Amygdala (tissue), 56 donors: ENCODE measurements around the gene PXT1.
"Not testable (repeated sequence)": the region's sequence is repeated elsewhere in the genome, so short reads cannot be mapped to it uniquely, and the experiment has no call there.

Source experiments
- DNase-seq, 56 donors: peaks; one replicate each; lab custom pipeline; 2025; lab: John Stamatoyannopoulos, UW

The PXT1 gene

GRCh38 chr6:36371211-36371610, 71.4 kb downstream of the PXT1 start:
- no peak for DNase-seq

GRCh38 chr6:36370638-36371037, 72.0 kb downstream of the PXT1 start:
- no peak for DNase-seq

- no peak for DNase-seq
Observed at GRCh38 chr6:36368921-36369865, 73.5 kb downstream of the PXT1 start.

- no peak for DNase-seq
Observed at GRCh38 chr6:36368421-36368820, 74.2 kb downstream of the PXT1 start.

GRCh38 chr6:36367743-36368142, 74.9 kb downstream of the PXT1 start:
- no peak for DNase-seq

- no peak for DNase-seq
Observed at GRCh38 chr6:36364669-36365479, 77.8 kb downstream of the PXT1 start.

GRCh38 chr6:36364061-36364635, 78.5 kb downstream of the PXT1 start:
- DNase-seq: not testable (repeated sequence)

GRCh38 chr6:36363371-36363752, 79.3 kb downstream of the PXT1 start:
- not testable (repeated sequence) for DNase-seq

- DNase-seq: no peak
Observed at GRCh38 chr6:36362551-36363370, 79.9 kb downstream of the PXT1 start.

GRCh38 chr6:36361071-36361470, 81.6 kb downstream of the PXT1 start:
- no peak for DNase-seq

GRCh38 chr6:36360241-36361054, 82.2 kb downstream of the PXT1 start:
- DNase-seq: peak in 54 of 56 donors; percentile 16 to 88 (median 58)

GRCh38 chr6:36358226-36358915, 84.3 kb downstream of the PXT1 start:
- peak in 31 of 56 donors; percentile 11 to 83 (median 45) for DNase-seq

- no peak for DNase-seq
Observed at GRCh38 chr6:36357872-36358225, 84.8 kb downstream of the PXT1 start.

- no peak for DNase-seq
Observed at GRCh38 chr6:36355819-36356218, 86.8 kb downstream of the PXT1 start.

GRCh38 chr6:36353411-36353915, 89.2 kb downstream of the PXT1 start:
- no peak for DNase-seq

GRCh38 chr6:36352477-36353157, 90.0 kb downstream of the PXT1 start:
- DNase-seq: no peak

GRCh38 chr6:36350681-36351571, 91.7 kb downstream of the PXT1 start:
- DNase-seq: no peak
